ENCODE measurements around the gene ABTB2. TPM values are rescaled to one million over a fixed set of nuclear protein-coding genes. Genes with fewer than 3 reads are reported as not detected.
A peak's percentile ranks its signal among the peaks of the same experiment; 100 is the strongest.

ABTB2 gene
- total RNA-seq, 1 experiment from 2014 or later: not detected

- Histone ChIP-seq H3K27ac (ENCODE audit: low read length) (no peak overlapping the region), H2AFZ (ENCODE audit: low read length) (no peak overlapping the region), H3K4me2 (ENCODE audit: low read depth, low read length, poor library complexity, severe bottlenecking) (no peak overlapping the region), H3K4me3 (ENCODE audit: low read length) (no peak overlapping the region), H3K36me3 (ENCODE audit: insufficient read depth, low read length) (no peaks in the 10 kb centered on the region), H3K4me1 (ENCODE audit: low read length) (no peaks in the 10 kb centered on the region), H3K79me2 (ENCODE audit: low read length) (no peaks in the 10 kb centered on the region), H3K9me2 (replicated peaks; ENCODE audit: insufficient read depth, low read length) (no peaks in the 10 kb centered on the region), H3K27me3 (ENCODE audit: low read length) (no peaks in the 10 kb centered on the region), H3K9me3 (ENCODE audit: low read length) (no peaks in the 10 kb centered on the region; the same call in 1 of the 2 replicates), H4K20me1 (ENCODE audit: insufficient read depth, low read depth, low read length) (no peaks in the 10 kb centered on the region), H3K9ac (ENCODE audit: low read length) (no peak overlapping the region)
- no peak for DNase-seq
These were observed 21.3 kb upstream of the ABTB2 start for GRCh38 chr11:34379079-34379478.

GRCh38 chr11:34373727-34374126 lies 15.9 kb upstream of the ABTB2 start:
- no peak for DNase-seq
- H3K27me3 ChIP-seq (ENCODE audit: low read length): no peaks in the 10 kb centered on the region
- no peaks in the 10 kb centered on the region for H3K4me1 ChIP-seq (ENCODE audit: low read length)
- H3K79me2 ChIP-seq (ENCODE audit: low read length): no peaks in the 10 kb centered on the region
- H3K4me2 ChIP-seq (ENCODE audit: low read depth, low read length, poor library complexity, severe bottlenecking): no peak overlapping the region
- no peaks in the 10 kb centered on the region for H3K9me2 ChIP-seq (replicated peaks; ENCODE audit: insufficient read depth, low read length)
- no peaks in the 10 kb centered on the region; the same call in 1 of the 2 replicates for H3K9me3 ChIP-seq (ENCODE audit: low read length)
- no peaks in the 10 kb centered on the region for H3K36me3 ChIP-seq (ENCODE audit: insufficient read depth, low read length)
- H2AFZ ChIP-seq (ENCODE audit: low read length): no peak overlapping the region
- no peak overlapping the region for H3K9ac ChIP-seq (ENCODE audit: low read length)
- no peak overlapping the region for H3K4me3 ChIP-seq (ENCODE audit: low read length)
- no peak overlapping the region for H3K27ac ChIP-seq (ENCODE audit: low read length)
- no peaks in the 10 kb centered on the region for H4K20me1 ChIP-seq (ENCODE audit: insufficient read depth, low read depth, low read length)

- Histone ChIP-seq H3K9me2 (replicated peaks; ENCODE audit: insufficient read depth, low read length) (no peaks in the 10 kb centered on the region), H3K27me3 (ENCODE audit: low read length) (no peaks in the 10 kb centered on the region), H3K9ac (ENCODE audit: low read length) (no peak overlapping the region), H2AFZ (ENCODE audit: low read length) (no peak overlapping the region), H4K20me1 (ENCODE audit: insufficient read depth, low read depth, low read length) (no peaks in the 10 kb centered on the region), H3K27ac (ENCODE audit: low read length) (no peak overlapping the region), H3K4me1 (ENCODE audit: low read length) (no peaks in the 10 kb centered on the region), H3K4me2 (ENCODE audit: low read depth, low read length, poor library complexity, severe bottlenecking) (no peak overlapping the region), H3K79me2 (ENCODE audit: low read length) (no peaks in the 10 kb centered on the region), H3K36me3 (ENCODE audit: insufficient read depth, low read length) (no peaks in the 10 kb centered on the region), H3K9me3 (ENCODE audit: low read length) (no peaks in the 10 kb centered on the region), H3K4me3 (ENCODE audit: low read length) (no peak overlapping the region)
- DNase-seq: no peak
These were observed 8.7 kb upstream of the ABTB2 start for GRCh38 chr11:34366522-34366921.

GRCh38 chr11:34364102-34364501 lies 6.3 kb upstream of the ABTB2 start:
- DNase-seq: no peak
- Histone ChIP-seq H3K9ac (ENCODE audit: low read length) (no peak overlapping the region), H3K4me1 (ENCODE audit: low read length) (peaks cover under 1% of the 10 kb centered on the region), H3K27ac (ENCODE audit: low read length) (no peak overlapping the region), H2AFZ (ENCODE audit: low read length) (no peak overlapping the region), H4K20me1 (ENCODE audit: insufficient read depth, low read depth, low read length) (no peaks in the 10 kb centered on the region), H3K9me3 (ENCODE audit: low read length) (no peaks in the 10 kb centered on the region), H3K9me2 (replicated peaks; ENCODE audit: insufficient read depth, low read length) (no peaks in the 10 kb centered on the region), H3K36me3 (ENCODE audit: insufficient read depth, low read length) (no peaks in the 10 kb centered on the region), H3K79me2 (ENCODE audit: low read length) (no peaks in the 10 kb centered on the region), H3K27me3 (ENCODE audit: low read length) (no peaks in the 10 kb centered on the region), H3K4me2 (ENCODE audit: low read depth, low read length, poor library complexity, severe bottlenecking) (no peak overlapping the region), H3K4me3 (ENCODE audit: low read length) (no peak overlapping the region)

- Histone ChIP-seq H3K4me3 (ENCODE audit: low read length) (no peak overlapping the region), H3K9ac (ENCODE audit: low read length) (no peak overlapping the region), H3K9me2 (replicated peaks; ENCODE audit: insufficient read depth, low read length) (no peaks in the 10 kb centered on the region), H2AFZ (ENCODE audit: low read length) (no peak overlapping the region), H4K20me1 (ENCODE audit: insufficient read depth, low read depth, low read length) (peaks cover 4% of the 10 kb centered on the region; the same call in 1 of the 2 replicates), H3K36me3 (ENCODE audit: insufficient read depth, low read length) (no peaks in the 10 kb centered on the region), H3K4me2 (ENCODE audit: low read depth, low read length, poor library complexity, severe bottlenecking) (no peak overlapping the region), H3K27me3 (ENCODE audit: low read length) (no peaks in the 10 kb centered on the region), H3K79me2 (ENCODE audit: low read length) (no peaks in the 10 kb centered on the region), H3K9me3 (ENCODE audit: low read length) (no peaks in the 10 kb centered on the region), H3K4me1 (ENCODE audit: low read length) (peaks cover 7% of the 10 kb centered on the region), H3K27ac (ENCODE audit: low read length) (no peak overlapping the region)
- DNase-seq: no peak
These were observed 5.7 kb upstream of the ABTB2 start for GRCh38 chr11:34363363-34364084.

GRCh38 chr11:34360046-34360445 lies 2.2 kb upstream of the ABTB2 start:
- Histone ChIP-seq H3K4me3 (ENCODE audit: low read length) (no peak overlapping the region), H2AFZ (ENCODE audit: low read length) (no peak overlapping the region), H3K79me2 (ENCODE audit: low read length) (no peaks in the 10 kb centered on the region), H3K9ac (ENCODE audit: low read length) (no peak overlapping the region), H3K9me3 (ENCODE audit: low read length) (no peaks in the 10 kb centered on the region), H3K27me3 (ENCODE audit: low read length) (no peaks in the 10 kb centered on the region), H4K20me1 (ENCODE audit: insufficient read depth, low read depth, low read length) (peaks cover 15% of the 10 kb centered on the region; the same call in 1 of the 2 replicates), H3K9me2 (replicated peaks; ENCODE audit: insufficient read depth, low read length) (no peaks in the 10 kb centered on the region), H3K4me1 (ENCODE audit: low read length) (peaks cover 15% of the 10 kb centered on the region), H3K36me3 (ENCODE audit: insufficient read depth, low read length) (no peaks in the 10 kb centered on the region), H3K27ac (ENCODE audit: low read length) (no peak overlapping the region), H3K4me2 (ENCODE audit: low read depth, low read length, poor library complexity, severe bottlenecking) (no peak overlapping the region)
- no peak for DNase-seq

- Histone ChIP-seq H2AFZ (ENCODE audit: low read length) (no peak overlapping the region), H3K4me3 (ENCODE audit: low read length) (no peak overlapping the region), H3K27ac (ENCODE audit: low read length) (no peak overlapping the region), H3K9me2 (replicated peaks; ENCODE audit: insufficient read depth, low read length) (no peaks in the 10 kb centered on the region), H4K20me1 (ENCODE audit: insufficient read depth, low read depth, low read length) (peaks cover 15% of the 10 kb centered on the region; the same call in 1 of the 2 replicates), H3K4me1 (ENCODE audit: low read length) (peaks cover 15% of the 10 kb centered on the region), H3K36me3 (ENCODE audit: insufficient read depth, low read length) (no peaks in the 10 kb centered on the region), H3K9me3 (ENCODE audit: low read length) (no peaks in the 10 kb centered on the region), H3K9ac (ENCODE audit: low read length) (no peak overlapping the region), H3K27me3 (ENCODE audit: low read length) (no peaks in the 10 kb centered on the region), H3K4me2 (ENCODE audit: low read depth, low read length, poor library complexity, severe bottlenecking) (peak overlapping the region; percentile 62), H3K79me2 (ENCODE audit: low read length) (no peaks in the 10 kb centered on the region)
- no peak for DNase-seq
These were observed 1.7 kb upstream of the ABTB2 start for GRCh38 chr11:34359548-34359891.

- Histone ChIP-seq H4K20me1 (ENCODE audit: insufficient read depth, low read depth, low read length) (peaks cover 15% of the 10 kb centered on the region; the same call in 1 of the 2 replicates), H3K9ac (ENCODE audit: low read length) (peak overlapping the region; percentile 33; the same call in 1 of the 2 replicates), H3K4me1 (ENCODE audit: low read length) (peaks cover 15% of the 10 kb centered on the region), H3K9me2 (replicated peaks; ENCODE audit: insufficient read depth, low read length) (no peaks in the 10 kb centered on the region), H3K79me2 (ENCODE audit: low read length) (no peaks in the 10 kb centered on the region), H3K9me3 (ENCODE audit: low read length) (no peaks in the 10 kb centered on the region), H3K27me3 (ENCODE audit: low read length) (no peaks in the 10 kb centered on the region), H3K4me2 (ENCODE audit: low read depth, low read length, poor library complexity, severe bottlenecking) (peak overlapping the region; percentile 62), H3K27ac (ENCODE audit: low read length) (no peak overlapping the region), H2AFZ (ENCODE audit: low read length) (peak overlapping the region; percentile 58), H3K4me3 (ENCODE audit: low read length) (peak overlapping the region; percentile 51; the same call in 1 of the 2 replicates), H3K36me3 (ENCODE audit: insufficient read depth, low read length) (no peaks in the 10 kb centered on the region)
- peak; percentile 90 for DNase-seq
These were observed 1.1 kb upstream of the ABTB2 start for GRCh38 chr11:34358728-34359547.
